Neural progenitor cell (in vitro differentiated cells): Measurements from ENCODE around the gene DNAJC25.

Experiments used
- EZH2 ChIP-seq: fragments of 200-600 bp; sonication (generic); IDR thresholded peaks from 2 replicates; pipeline ENCODE4 v1.6.1; 2017; ENCODE audit warnings: antibody characterized with exemption, mild to moderate bottlenecking, moderate library complexity
- EZH2phosphoT487 ChIP-seq: fragments of 200-600 bp; sonication (generic); IDR thresholded peaks from 2 replicates; pipeline ENCODE4 v1.6.1; 2017; ENCODE audit warnings: antibody characterized with exemption
- TF ChIP-seq, protein P1 (sequence below): fragments of 200-600 bp; sonication (generic); IDR thresholded peaks from 2 replicates; pipeline ENCODE4 v1.5.1; 2017; ENCODE audit warnings: antibody characterized with exemption, mild to moderate bottlenecking

DNA sequence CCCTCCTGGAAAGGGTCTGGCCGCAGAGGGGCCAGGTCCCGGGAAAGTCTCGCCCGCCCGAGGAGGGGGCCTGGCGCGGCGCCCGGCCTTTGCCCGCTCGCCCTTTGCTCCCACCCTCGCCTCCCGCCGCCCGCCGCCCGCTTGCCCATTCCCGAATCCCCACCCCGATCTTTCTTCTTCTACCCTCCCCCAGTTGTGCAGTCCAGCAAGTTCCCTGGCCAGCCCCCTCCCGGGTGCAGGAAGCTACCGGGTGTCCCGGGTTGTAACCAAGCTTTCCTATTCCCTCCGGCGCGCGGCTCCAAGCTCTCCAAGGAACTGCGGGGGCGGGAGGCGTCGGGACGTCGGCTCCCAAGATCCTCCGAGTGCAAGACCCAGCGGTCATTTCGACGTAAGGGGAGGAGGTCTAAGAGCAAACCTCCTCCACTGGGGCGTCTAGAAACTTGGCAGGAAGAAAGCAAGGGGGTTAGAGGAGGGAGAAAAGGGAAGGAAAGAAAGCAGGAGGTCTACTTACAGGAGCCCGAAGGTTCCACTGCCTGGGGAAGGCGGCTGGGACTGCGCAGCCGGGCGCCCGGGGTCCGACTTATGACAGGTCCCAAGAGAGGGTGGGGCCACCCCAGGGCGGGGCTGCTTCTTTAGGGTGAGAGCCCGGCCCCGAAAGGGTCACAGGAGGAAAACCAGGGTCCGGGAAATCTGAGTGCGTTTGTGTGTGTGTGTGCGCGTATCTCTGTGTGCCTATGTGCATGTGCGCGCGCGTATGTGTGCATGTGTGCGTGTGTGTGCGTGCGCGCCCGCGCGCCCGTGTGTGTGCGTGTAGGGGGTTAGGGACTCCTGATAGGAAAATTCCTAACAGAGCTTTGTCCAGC, 31.8 kb upstream of the DNAJC25 start, which contains the start of gene PTGR1:
- TF ChIP-seq EZH2phosphoT487 (peak; percentile 45), EZH2 (no peak)
- TF ChIP-seq, protein P1, sequence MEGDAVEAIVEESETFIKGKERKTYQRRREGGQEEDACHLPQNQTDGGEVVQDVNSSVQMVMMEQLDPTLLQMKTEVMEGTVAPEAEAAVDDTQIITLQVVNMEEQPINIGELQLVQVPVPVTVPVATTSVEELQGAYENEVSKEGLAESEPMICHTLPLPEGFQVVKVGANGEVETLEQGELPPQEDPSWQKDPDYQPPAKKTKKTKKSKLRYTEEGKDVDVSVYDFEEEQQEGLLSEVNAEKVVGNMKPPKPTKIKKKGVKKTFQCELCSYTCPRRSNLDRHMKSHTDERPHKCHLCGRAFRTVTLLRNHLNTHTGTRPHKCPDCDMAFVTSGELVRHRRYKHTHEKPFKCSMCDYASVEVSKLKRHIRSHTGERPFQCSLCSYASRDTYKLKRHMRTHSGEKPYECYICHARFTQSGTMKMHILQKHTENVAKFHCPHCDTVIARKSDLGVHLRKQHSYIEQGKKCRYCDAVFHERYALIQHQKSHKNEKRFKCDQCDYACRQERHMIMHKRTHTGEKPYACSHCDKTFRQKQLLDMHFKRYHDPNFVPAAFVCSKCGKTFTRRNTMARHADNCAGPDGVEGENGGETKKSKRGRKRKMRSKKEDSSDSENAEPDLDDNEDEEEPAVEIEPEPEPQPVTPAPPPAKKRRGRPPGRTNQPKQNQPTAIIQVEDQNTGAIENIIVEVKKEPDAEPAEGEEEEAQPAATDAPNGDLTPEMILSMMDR, result no peak
